ENCODE data around the gene BCKDHB.
"Not testable (repeated sequence)": the region's sequence is repeated elsewhere in the genome, so short reads cannot be mapped to it uniquely, and the experiment has no call there.

The BCKDHB gene

DNA sequence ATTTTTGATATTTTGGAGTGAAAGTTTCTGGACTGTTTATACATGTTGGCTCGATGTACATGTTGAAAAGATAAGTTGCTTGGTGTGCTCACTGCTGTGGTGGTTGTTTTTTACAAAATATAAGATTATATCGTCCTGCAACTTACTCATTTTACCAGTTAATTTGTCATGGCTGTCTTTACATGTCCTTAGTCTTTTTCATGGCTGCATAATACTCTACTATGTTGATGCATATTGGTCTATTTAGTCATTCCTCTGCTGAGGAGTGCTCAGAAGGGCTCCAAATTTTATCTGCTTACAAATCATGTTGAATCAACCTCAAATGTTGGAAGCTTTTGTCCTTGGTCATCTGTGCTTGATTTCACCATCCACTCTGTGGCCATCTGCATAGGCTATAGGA is 164.6 kb downstream of the BCKDHB start:
- no peak for DNase-seq

DNA sequence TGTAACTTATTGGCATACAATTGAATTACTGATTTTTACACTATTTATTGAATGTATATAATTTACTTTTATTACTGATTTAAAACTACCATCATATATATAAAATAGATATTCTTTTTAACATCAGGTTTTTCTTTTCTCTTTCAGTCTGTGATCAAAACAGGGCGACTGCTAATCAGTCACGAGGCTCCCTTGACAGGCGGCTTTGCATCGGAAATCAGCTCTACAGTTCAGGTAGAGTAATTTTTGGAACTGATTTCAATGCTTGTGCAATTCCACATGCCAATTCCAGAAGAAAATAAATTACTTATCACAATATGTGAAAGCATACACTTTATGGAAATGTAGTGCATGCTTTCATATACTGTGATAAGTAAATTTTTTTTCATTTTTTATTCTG is 166.5 kb downstream of the BCKDHB start:
- no peak for DNase-seq

- DNase-seq, result no peak
Measured at GRCh38 chr6:80276861-80277260, 170.4 kb downstream of the BCKDHB start.

DNA sequence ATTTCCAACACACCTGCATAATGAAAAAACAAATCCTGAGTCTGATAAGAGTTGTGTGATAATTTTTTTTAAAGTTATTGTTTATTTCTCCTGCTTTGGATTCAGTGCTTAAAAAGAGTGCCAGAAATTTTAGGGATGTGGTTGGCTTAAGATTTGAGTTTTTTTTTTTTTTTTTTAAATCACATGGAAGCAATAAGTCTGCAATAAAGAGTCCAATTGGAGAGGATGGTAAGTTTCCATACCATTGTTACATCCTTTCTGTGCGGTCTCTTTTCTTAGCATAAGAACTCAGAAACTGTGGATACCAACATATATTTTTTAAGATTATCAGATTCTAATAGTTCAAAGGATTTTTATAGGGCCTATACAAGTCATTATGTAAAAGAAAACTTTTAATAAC is 171.0 kb downstream of the BCKDHB start:
- no peak for DNase-seq

- no peak for DNase-seq
Measured at GRCh38 chr6:80280262-80281010, 174.0 kb downstream of the BCKDHB start.

DNA sequence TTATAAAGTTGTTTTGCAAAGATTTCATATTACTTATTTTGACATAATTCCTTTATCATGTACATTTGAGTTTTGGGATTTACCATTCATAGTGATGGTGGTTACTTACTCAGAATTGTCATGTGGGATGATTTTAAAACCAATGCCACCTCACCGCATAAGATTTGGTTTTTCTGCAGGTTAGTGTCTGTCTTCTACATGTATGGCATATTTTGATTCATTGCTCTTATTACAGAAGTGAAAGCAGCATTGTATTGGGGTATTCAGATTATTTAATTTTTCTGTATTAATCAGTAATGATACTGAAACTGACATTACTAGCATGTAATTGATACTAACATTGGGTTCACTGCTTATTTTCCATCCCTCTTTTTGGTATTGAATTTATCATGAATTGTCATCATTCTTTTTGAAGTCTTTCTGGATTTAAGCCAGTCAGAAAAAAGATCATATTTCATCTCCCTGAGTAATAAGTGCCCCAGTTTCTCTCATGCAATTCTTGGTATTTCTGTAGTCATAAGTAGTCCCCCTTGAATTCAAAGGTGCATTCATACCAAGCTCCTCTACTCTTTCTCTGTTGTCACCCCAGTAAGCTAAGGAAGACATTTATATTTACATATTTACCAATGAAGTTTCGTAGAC is 176.6 kb downstream of the BCKDHB start:
- no peak for DNase-seq

DNA sequence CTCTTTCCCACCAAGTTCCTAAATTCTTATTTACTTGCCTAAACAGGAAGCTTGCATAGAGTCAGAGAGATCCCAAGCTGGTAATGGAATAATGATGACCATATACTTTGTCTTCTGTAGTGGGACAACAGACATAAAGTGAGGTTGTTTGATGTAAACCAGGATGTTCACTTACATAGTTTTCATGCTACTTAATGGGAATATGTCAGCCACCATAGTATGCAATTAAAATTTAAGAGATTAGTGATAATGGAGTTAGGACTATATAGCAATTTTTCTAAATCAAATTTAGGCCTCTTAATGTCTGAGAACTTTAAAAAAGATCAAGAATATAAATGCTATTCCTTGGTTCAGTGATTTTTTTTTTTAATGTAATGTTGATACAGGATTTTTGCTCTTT is 180.6 kb downstream of the BCKDHB start:
- no peak for DNase-seq

DNA sequence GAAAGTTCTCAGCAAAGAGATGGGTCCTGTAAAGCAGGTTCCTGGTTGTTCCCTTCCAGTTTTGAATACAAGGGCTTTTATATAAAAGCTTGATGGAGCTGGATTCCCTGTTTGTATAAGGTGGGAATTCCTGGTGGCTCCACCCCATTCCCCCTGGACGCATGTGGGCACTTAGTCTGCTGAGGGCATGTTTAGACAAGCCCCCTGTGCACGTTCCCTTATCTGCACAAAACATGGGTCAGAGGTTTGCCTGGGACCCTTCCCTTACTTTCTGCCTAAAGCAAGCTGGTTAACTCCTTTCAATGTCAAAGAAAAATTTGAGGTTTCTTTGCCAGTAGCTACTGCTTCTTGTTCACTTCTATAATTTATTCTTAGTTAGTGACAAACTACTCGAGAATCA is 181.1 kb downstream of the BCKDHB start:
- DNase-seq, result no peak

DNA sequence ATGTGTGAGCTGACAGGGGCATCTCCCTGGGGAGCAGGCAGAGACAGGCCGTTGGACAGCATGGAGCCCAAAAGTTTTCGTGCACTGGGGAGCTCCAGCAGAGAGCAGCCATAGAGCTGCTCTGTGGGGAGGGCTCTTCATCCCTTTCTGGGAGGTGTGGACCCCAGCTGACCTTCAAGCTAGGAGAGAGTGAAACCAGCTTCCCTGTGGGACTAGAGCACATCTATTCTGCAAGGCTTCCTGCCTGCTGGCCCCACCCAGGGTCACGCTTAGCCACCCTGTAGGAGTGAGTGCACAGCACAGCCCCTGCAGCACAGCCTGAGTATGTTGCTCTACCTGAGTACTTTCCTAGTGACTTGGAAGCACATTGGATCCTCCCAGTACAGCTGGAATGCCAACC is 183.3 kb downstream of the BCKDHB start:
- no peak for DNase-seq

DNA sequence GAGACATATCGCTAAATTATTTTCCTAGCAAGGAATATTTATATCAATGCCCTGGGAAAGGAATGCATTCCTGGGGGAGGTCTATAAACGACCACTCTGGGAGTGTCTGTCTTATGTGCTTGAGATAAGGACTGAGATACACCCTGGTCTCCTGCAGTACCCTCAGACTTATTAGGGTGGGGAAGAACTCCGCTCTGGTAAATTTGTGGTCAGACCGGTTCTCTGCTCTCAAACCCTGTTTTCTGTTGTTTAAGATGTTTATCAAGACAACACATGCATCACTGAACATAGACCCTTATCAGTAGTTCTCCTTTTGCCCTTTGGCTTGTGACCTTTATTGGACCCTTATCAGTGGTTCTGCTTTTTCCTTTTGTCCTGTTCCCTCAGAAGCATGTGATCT is 188.1 kb downstream of the BCKDHB start:
- DNase-seq, result not testable (repeated sequence)

DNA sequence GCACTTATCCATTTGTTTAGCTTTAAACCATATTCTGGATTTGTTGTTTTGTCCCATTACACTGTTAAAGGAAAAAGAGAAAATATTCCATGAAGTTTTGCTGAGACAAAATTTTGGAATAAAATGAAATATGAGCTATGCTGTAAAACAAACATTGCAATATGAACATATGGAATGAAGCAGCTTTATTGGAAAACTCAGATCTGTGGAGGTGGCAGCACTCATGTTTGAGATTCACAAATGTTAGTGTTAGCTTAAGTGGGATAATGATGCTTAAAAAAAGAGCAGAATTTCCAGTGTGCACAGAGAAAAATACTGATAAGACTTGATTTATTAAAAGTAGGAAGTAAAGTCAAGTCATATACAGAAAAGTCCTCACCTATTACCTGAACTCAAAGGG is 196.2 kb downstream of the BCKDHB start:
- DNase-seq, result no peak

GRCh38 chr6:80304014-80304413 is 197.5 kb downstream of the BCKDHB start:
- DNase-seq, result no peak

DNA sequence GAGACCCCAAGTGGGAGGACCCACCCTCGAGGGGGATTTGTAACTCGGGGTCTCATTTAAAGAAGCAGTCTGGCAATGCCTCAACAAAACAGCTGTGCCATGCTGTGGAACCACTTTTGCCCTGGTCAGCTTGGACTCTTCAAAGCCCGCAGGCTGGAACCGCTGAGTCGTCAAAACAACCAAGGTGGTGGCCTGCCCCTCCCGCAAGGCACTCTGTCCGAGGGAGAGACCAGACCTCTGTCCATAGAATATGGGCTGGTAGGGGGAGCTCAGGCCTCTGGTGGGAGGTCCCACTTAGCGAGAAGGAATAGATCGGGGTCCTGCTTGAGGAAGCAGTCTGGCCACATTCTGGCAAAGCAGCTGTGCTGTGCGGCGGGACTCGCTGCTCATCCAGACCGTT is 208.1 kb downstream of the BCKDHB start:
- no peak for DNase-seq

DNA sequence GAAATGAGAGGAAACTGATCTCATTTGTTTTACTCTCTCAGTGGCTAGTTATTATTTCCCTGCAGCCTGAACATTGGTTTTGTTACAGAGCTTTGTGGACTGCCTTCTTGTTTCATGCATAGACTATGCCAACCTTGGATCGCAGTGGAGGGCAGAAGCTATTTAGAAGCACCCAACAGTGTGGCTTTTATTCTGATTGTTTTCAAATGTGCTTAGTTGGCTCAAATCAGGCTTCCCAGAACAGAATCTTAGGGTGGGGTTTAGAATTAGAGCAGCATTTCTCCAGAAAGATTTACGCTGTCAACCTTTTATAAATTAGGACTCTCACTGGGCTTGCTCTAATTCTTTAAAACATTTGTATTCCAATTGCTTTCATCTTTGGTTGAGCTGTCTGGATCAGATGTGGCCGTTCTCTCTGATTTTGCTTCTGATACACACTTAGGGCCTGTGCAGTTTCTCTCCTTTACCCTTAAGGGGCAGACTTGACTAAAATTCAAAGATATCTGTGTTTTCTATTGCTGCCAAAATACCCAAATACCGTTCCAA is 210.3 kb downstream of the BCKDHB start:
- peak; percentile 66 for DNase-seq

- no peak for DNase-seq
Measured at GRCh38 chr6:80319196-80319595, 212.7 kb downstream of the BCKDHB start.

GRCh38 chr6:80321011-80321410 is 214.5 kb downstream of the BCKDHB start:
- no peak for DNase-seq

- peak; percentile 25 for DNase-seq
Measured at GRCh38 chr6:80325742-80326141, 219.3 kb downstream of the BCKDHB start.

DNA sequence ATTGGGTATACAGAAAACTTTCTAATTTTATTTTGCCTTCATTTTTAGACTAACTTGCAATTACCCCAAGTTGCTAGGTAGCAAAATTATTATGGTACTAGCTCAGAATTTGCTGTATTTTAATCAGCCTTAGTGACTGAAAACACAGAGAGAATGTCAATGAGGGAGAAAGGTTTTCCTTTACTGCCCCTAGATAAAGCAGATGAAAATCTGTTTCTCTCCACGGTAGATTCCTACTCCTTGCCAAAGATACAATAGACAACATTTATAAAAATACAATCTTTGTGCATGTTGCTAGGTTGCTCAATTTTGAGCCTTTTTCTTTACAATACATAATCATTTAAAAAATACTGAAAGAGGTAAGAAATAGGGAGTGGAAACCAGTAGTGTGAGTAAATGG is 222.2 kb downstream of the BCKDHB start:
- no peak for DNase-seq

DNA sequence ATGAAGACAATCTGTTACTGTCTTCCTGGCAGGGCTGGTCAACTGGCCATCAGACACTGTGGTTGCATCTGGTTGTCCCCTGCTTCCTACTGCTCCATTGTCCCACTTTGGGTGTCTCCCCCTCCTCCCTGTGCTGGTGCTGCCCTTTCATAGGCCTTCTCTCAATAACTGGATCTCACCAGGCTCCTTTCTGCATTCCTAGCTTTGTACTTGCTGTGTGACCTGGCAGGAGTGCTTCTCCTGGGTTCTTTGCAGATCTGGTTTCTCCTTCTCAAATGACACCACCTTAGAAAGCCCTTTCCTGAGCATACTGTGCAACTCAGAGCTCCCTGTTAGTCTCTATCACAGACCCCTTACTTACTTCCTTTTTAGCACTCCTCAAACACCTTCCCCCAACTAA is 223.0 kb downstream of the BCKDHB start:
- no peak for DNase-seq

DNA sequence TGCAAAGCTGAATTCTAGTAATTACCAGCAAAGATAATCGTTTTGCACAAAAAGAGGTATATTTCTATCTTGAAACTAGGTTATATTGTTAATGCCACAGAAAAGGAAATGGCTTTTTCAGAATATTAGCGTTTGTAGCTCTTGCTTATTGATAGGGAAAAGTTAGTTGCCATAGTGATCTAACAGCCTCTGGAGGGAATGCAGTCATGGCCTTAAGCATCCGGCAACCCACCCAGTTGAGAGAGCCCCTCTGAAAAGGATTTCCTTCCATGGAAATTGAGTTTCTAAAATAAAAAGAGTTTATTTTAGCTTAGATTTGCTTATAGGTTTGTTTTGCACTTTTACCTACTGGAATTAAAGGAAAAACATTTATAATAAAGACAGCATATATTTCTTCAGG is 224.5 kb downstream of the BCKDHB start:
- DNase-seq, result no peak

- no peak for DNase-seq
Measured at GRCh38 chr6:80331522-80331921, 225.1 kb downstream of the BCKDHB start.

GRCh38 chr6:80331974-80332373 is 225.5 kb downstream of the BCKDHB start:
- no peak for DNase-seq

DNA sequence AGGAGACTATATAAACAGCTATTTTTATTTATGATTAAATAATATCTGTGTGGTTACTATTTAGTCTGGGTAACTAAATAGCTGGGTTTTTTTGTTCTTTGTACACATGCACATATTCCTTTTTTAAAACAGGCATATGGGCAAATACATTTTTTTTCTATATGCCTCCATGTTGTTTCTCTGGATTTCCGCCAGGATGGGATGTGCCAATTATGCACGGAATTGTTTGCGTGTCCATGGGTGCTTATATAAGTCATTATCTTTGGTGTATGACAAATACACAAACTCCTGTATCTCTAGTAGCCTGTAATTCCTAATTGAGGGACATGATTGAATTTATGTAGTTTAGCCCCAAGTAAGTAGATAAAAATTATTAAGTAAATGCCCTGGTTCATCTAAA is 226.9 kb downstream of the BCKDHB start:
- DNase-seq, result no peak

GRCh38 chr6:80335121-80335531 is 228.7 kb downstream of the BCKDHB start:
- no peak for DNase-seq

- DNase-seq, result no peak
Measured at GRCh38 chr6:80336911-80337310, 230.4 kb downstream of the BCKDHB start.

Data from midbrain (tissue), 1 donor.